HUDEP-2 (cell line): ENCODE results near the gene LGI4.

Experiments
- DNase-seq, 76 experiments: peaks; one replicate each; lab custom pipeline; 2025; ENCODE audit not compliant: unreplicated experiment in 76 of 76; lab: John Stamatoyannopoulos, UW

The LGI4 gene

DNA sequence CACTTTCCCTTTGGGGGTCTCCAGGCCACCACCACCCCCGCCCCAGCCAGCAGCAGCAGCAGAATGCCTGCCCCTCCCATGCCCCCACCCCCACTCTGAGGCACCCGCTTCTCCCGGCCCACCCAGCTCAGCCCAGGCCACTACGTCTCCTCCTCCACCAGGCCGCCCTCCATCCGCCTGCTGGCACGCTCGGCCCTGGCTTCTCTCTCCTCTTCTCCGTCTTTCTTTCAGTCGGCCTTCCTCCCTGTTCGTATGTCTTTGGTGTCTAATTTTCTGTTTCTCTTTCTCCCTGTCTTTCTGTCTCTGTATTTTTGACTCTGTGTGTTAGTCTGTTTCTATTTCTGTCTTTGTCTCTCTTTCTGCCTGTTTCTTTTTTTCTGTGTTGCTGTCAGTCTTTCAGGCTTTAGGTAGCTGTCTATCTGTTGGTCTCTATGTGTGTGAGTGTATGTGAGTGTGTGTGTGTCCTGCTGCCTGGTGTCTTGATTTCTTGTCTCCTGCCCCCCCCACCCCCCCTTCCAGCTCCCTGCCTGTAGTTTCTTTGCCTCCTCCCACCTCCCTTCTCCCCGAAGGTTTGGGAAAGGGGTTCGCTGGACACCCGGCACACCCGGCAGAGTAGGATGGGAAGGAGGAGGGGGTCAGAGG lies at the start of gene LGI4:
Gene LGI4, minus strand, starts transcription at position 459 of the 642 bp plus-strand sequence. Its CDS starts 379 bp downstream, at position 80.
- DNase-seq, result no peak

DNA sequence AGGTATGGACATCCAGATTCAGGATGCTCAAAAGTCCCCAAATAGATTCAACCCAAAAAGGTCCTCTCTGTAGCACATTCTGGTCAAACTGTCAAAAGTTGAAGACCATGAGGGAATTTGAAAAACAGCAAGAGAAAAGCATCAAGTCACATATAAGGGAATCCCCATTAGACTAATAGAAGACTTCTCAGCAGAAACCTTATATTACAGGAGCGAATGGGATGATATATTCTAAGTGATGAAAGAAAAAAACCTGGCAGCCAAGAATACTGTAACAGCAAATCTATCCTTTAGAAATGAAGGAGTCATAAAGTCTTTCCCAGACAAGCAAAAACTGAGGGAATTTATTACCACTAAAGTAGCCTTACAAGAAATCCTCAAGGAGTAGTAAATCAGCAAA lies 49.4 kb upstream of the LGI4 start:
- no peak for DNase-seq

DNA sequence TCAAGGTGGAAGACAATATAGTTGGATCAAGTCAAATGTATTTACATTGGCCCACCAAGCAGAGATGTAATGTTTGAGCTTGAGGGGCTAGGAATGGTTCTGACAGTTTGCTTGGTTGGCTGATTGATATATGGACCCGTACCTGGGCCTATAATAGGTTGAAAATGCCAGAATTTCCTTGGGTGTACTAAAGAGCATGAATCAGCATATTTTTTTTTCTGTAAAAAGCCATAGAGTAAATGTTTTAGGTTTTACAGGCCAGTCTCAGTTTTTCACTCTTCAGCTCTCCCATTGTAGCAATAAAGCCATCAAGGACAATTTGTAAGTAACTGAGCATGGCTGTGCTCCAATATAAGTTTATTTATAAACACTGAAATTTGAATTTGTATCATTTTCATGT lies 46.5 kb upstream of the LGI4 start:
- DNase-seq, result no peak

DNA sequence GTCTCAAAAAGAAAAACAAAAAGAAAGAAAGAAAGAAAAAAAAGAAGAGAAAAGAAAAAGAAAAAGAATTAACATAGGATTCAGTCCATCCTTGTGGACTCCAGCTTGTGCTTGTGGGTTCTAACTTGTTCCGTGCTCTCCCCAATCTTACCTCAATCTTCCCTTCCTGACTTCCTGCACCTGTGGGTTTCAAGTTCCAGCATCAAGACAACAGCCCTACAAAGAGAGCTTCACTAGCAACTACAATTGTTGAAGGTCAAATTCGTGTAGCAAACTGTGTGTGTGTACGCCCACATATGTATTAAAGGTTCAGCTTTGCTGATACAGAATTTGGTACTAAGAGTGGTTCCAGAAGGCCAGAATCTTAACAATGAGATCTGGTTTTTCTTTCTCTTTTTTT lies 45.0 kb upstream of the LGI4 start:
- no peak for DNase-seq

DNA sequence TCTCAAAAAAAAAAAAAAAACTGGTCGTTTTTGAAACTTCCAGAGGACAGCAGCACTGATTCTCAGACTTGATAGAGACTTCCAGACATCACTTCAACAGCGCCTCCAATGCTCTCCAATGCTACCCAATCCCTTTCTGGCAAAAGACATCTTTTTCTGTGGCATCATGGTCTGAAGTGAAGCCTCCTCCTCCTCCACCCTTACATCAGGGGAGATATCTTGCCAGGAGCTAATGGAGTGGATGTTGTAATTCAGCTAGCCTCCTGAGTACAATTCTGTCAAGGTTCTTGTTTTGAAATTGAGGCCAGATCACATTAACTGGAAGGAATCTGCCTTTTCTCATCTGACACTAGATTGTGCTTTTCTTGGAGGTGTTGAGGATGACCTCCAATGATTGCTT lies 43.8 kb upstream of the LGI4 start:
- DNase-seq, result peak in 1 of 76 experiments; percentile 2

DNA sequence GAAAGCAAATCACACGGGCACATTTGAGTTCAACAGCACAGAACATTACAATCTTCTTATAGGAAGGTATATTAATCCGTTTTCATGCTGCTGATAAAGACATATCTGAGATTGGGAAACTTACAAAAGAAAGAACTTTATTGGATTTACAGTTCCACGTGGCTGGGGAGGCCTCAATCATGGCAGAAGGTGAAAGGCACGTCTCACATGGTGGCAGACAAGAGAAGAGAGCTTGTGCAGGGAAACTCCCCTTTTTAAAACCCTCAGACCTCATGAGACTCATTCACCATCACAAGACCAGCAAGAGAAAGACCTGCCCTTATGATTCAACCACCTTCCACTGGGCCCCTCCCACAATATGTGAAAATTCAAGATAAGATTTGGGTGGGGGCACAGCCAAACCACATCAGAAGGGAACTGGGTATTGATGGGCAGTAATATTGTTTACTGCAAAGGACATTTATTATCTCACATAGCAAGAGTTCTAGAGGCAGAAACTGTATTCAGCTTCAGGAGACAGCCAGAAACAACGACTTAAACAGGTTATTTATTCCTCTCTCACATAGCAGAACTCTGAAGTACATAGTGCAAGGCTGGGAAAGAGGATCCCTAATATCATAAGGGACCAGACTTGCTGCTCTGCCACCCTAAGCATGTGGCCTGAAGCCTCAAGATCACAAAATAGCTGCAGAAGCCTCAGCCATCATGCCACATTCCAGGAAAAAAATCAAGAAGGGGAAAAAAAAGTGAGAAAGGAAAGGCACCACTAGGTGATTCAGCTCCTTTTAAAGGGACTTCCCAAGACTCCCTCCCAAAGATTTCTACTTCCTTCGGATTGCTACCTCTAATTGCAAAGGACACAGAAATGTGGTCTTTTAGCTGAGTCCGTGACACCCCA lies 42.8 kb upstream of the LGI4 start:
- peak in 14 of 76 experiments; percentile 12 to 61 (median 32) for DNase-seq

DNA sequence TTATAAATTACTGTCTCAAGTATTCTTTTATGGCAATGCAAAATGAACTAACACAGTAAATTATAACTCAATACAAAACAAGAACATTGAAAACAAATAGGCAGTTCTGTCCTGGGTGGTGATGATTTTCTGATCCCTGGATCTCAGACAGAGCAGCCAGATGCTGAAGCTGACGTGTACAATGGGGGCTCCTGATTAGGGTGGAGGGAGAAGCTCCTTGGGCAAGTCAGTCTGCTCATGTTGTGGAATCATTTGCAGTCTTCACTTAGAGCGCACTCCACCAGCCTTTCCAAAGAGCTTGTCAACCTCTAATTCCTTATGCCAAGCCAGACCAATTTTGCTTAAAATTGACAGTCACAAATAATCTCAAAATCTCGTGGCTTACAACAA lies 41.3 kb upstream of the LGI4 start:
- no peak for DNase-seq

DNA sequence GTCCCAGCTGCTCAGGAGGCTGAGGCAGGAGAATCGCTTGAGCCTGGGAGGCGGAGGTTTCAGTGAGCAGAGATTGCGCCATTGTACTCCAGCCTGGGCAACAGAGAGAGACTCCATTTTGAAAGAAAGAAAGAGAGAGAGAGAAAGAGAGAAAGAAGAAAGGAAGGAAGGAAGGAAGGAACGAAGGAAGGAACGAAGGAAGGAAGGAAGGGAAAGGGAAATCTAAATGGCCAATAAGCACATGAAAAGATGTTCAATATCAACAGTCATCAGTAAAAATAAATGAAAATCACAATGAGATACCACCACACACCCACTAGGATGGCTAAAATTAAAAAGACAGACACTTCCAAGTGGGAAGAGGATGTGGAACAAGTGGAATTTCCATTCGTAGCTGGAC lies 39.4 kb upstream of the LGI4 start:
- DNase-seq, result no peak

DNA sequence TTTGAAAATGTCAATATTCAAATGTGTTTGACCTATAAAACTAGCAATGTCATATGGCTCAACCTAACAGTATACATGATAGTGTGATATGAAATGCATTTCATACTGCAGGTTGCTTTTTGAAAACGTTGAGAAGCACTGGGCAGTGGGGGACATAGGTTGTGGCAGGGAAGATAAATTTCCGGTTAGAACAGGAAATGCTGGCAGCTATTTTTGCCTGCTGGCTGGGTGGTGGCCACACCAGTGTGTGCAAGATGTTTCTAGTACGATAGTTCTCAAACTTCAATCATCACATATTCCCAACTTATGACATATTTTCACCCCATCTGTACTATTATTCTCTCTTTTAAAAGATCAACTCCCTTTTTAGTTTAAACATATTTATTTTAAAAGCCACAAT lies 36.9 kb upstream of the LGI4 start:
- no peak for DNase-seq

DNA sequence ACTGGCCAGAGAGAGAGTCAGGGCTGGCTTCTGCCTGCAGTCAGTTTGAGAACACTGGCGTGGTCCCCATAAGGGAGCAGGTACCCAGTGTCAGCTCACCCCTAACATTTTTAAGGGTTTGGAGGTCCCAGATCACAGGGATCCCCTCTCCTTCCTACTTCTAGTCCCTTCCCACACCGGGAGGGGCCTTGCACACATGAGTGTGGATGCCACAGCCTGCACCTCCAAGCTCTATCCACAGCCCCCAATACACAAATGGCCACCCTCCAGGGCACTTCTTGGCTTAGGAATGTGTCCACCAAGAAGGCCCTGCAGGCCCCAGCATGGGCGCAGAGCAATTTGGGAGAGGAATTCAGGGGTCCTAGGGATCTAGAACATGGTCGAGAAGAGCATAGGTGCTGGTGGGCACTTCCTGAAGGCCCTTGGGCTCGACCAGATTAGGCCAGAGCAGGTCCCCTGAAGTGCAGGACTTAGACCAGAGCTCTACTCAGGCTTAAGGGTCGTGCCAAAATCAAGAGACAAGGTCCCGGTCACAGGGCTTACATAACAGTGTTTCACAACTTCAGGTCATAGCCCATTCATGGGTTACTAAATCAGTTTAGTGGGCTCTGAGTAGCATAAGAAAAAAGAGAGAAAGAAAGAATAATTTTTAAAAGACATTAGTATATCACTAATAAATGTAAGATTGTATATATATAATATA lies 35.7 kb upstream of the LGI4 start:
- no peak for DNase-seq

DNA sequence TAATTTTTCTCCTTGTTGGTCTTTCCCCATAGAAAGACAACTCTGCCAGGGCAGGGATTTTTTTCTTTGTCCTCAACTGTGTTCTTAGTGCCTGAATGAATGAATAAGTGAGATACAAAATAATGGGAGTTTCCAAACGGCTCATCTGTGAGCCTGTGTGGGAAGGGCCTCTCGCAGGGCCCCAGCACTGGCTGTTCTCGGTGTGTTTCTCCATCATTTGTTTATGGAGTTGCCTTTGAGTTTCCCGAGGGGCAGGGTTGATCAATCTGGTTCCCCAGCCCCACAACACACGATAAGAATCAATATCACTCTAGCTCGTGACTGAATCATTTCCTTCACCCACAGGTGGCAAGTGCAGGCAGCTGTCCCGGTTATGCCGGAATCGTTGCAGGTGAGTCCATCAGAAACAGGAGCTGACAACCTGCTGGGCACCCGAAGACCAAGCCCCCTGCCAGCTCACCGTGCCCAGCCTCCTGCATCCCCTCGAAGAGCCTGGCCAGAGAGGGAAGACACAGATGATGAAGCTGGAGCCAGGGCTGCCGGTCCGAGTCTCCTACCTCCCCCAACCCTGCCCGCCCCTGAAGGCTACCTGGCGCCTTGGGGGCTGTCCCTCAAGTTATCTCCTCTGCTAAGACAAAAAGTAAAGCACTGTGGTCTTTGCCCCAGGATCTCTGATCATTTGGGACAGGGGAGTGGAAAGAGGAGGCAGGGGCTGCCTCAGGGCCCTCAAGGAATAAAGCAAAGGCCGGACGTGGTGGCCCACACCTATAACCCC lies 34.5 kb upstream of the LGI4 start:
- no peak for DNase-seq

DNA sequence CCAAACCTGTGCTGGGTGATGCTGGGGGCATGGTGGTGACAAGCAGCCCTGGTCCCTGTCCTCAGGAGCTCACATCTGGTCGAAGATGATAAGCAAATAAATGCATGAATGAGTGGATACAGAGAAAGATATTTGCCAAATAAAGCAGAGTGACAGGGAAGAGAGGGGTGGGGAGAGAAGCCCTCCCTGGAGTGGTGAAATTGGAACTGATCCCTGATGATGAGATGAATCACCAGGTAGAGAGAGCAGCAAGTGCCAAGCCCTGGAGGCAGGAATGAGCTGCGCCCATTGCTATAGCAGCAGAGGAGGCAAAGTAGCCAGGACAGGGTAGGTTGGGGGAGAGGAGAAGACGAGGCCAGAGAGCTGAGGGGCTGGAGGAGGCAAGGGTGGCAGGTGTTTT lies 33.3 kb upstream of the LGI4 start:
- DNase-seq, result peak in 32 of 76 experiments; percentile 7 to 66 (median 38)

DNA sequence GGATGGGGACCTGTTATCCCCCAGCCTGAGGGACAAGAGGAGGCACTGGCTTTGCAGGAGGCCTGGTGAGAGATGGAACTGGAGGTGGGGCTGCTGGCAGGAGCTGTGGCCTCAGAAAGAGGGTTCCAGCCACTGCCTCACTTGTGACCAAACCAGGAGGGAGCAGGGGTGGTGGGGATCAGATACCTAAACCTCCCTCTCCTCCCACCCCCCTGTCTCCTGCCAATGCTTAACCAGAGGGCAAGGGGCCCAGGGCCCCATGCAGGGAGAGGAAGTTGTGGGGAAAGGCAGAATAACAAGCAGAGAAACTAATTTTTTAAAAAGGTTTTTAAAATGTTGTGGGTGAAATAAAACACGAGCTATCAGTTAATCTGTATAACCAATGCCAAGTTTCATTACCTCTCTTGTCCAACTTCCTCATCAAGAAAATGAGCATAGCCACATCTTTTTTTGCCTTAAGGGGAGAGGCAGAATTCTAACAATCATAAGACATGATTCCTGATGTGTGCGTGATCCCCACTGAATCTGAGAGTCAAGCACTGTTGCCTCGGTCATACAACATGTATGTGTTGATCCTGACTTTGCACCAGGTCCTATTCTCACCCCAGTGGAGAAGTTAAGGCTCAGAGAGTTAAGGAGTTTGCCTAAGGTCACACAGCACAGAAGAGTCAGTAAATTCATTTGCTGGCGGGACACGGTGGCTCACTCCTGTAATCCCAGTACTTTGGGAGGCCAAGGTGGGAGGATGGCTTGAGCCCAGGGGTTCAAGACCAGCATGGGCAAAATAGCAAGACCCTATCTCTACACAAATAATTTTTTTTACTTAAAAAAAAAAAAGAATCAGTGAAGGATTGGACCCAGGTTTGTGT lies 32.6 kb upstream of the LGI4 start:
- peak in 12 of 76 experiments; percentile 11 to 33 (median 24) for DNase-seq

DNA sequence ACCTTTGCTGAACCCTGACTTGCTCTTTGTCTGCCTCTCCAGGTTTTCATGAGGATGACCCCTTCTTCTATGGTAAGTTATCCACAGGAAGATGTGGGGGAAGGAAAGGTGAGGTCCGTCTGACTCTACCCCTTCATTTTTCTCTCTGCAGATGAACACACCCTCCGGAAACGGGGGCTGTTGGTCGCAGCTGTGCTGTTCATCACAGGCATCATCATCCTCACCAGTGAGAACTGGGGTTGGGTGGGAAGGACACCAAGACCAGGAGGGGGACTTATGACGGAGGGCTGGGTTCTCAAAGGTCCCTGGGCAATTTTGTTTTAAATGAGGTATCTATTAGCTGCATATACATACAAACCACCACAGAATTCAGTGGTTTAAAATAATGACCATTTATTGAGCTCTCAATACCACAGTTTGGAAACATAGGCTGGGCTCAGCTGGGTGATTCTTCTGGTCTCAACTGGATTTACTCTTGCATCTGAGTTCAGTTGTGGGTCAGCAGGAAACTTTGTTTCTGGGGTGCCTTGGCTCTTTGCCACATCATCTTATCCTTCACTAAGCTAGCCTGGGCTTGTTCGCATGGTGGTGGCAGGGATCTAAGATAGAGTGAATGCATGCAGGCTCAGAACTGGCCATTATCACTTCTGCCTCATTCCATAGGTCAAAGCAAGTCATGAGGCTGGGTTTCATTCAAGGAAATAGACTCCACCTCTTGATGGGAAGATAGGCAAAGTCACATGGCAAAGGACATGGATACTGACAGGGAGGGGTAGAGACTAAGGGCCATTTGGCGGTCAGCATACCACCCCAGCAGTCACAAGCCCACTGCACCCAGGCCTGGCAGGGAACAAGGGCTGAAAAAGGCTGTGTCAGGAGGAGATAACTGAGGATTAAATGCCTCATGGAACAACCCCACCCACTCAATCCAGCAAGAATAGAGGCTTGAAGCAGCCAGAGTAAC lies 31.5 kb upstream of the LGI4 start:
- DNase-seq, result peak in 4 of 76 experiments; percentile 6 to 51 (median 30)

DNA sequence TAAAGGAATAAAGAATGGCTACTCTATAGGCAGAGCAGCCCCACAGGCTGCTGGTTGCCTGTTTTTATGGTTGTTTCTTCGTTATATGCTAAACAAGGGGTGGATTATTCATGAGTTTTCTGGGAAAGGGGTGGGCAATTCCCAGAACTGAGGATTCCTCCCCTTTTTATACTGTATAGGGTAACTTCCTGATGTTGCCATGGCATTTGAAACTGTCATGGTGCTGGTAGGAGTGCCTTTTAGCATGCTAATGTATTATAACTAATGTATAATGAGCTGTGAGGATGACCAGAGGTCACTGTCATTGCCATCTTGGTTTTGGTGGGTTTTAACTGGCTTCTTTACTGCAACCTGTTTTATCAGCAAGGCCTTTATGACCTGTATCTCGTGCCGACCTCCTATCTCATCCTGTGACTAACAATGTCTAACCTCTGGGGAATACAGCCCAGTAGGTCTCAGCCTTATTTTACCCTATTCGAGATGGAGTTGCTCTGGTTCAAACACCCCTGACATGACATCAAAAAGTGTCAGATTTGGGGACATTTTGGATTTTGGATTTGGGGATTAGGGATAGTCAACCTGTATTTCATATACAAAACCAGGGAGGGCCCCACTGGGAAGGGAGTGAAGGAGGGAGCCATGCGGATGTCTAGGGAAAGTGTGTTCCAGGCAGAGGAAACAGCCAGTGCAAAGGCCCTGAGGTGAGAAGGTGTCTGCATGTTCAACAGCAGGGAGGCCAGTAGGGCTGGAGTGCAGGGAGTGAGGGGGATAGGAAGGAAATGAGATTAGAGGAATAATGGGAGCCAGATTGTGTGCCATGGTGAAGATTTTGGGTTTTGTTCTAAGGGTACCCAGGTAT lies 30.6 kb upstream of the LGI4 start:
- DNase-seq, result no peak

DNA sequence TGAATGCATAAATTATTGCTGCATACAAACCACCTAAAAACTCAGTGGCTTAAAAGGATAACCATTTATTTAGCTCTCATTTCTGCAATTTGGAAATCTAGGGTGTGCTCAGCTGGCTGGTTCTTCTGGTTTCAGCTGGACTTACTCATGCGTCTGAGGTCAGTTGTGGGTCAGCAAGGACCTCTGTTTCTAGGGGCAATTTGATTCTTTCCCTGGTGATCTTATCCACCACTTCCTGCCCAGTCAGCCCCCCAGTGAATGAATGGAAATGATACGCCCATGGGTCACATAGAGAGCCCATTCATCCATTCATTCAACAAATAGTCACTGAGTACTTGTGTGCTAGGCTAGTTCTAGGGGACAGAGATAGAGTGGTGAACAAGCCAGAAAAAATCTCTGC lies 29.6 kb upstream of the LGI4 start:
- no peak for DNase-seq

DNA sequence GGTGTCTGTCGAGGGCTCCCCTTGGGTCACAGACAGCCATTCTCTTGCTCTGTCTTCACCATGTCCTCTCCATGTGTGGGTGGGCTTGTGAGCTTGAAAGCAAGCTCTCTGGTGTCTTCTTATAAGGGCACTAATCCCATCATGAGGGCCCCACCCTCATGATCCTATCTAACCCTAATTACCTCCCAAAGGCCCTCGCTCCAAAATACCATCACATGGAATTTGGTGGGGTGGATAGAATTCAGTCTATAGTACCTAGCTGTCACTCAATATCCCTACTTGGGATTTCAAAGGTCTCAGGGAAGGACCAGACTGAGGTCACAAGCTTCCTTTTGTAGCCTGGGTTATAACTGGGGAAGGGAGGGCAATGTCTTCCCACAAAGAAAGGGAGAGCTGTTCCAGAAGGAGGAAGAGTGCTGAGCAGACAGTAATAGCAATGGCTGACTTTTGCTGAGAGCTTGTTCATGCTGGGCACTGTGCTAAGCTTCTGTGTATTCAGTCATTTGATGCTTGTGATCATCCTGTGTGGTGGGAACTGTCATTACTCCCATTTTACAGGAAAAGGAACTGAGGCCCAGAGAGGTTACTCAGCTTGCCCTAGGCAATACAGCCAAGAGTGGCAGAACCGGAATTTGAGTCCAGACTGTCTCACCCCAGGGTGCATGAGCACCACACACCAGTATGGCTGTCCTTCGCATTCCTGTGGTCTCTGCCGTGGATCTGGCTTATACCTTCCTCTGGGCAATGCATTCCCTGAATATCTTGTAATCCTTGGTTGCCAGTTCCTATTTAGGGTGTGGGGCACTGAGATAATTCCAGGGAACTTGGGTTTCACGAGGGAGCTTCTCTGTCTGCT lies 27.8 kb upstream of the LGI4 start:
- DNase-seq, result no peak
